Lower leg skin (tissue), 3 donors: ENCODE measurements around the gene POLA2.

Experiments used
- CTCF ChIP-seq, 3 donors: fragments of 450-650 bp; IDR thresholded peaks; one replicate each; pipeline ENCODE4 v1.5.1; 2016; ENCODE audit warnings: antibody characterized with exemption in 3 of 3, mild to moderate bottlenecking in 3 of 3, moderate library complexity in 2 of 3
- POLR2A ChIP-seq, 2 donors: fragments of 450-650 bp; IDR thresholded peaks; one replicate each; pipeline ENCODE4 v1.6.1; 2016 to 2017; ENCODE audit warnings: antibody characterized with exemption in 2 of 2, mild to moderate bottlenecking in 1 of 2, moderate library complexity in 1 of 2

GRCh38 chr11:65300621-65301275 is 39.0 kb downstream of the POLA2 start:
- TF ChIP-seq CTCF (IDR thresholded peaks at IDR 0.05) (no peak), POLR2A (IDR thresholded peaks at IDR 0.05) (no peak)
